Measurements from ENCODE around the gene P2RY10. TPM values are rescaled to one million over a fixed set of nuclear protein-coding genes. Genes with fewer than 3 reads are reported as not detected.

The P2RY10 gene
- total and polyA plus RNA-seq, 2 of the 8 experiments (the other 6 are each of a cell fraction or from before 2014, with no cell fraction given) = not detected

GRCh38 chrX:78960888-78961287, 15.7 kb downstream of the P2RY10 start:
- Histone ChIP-seq H2BK5ac (ENCODE audit: low read depth, low read length) (no peak overlapping the region), H4K5ac (ENCODE audit: insufficient read length, low read depth, low read length) (no peak overlapping the region), H2AK5ac (ENCODE audit: low read depth, low read length) (no peak overlapping the region), H2BK20ac (ENCODE audit: low read length) (no peak overlapping the region), H3K36me3 (ENCODE audit: control insufficient read depth in 2 of 4, insufficient read depth in 4 of 4, low read length in 3 of 4) (no peaks in the 10 kb centered on the region), H3K56ac (replicated peaks; ENCODE audit: insufficient read length, low read depth, low read length) (no peak overlapping the region), H3K79me2 (ENCODE audit: control insufficient read depth in 1 of 2, insufficient read depth in 2 of 2, low read length in 2 of 2) (no peaks in the 10 kb centered on the region), H2BK12ac (ENCODE audit: low read depth, low read length) (no peak overlapping the region), H3K4me3 (ENCODE audit: extremely low read depth in 1 of 4, insufficient read depth in 2 of 4, low read depth in 3 of 4, low read length in 4 of 4) (no peak overlapping the region), H3K27me3 (replicated peaks in 1 of 4; ENCODE audit: control insufficient read depth in 3 of 4, extremely low read depth in 1 of 4, insufficient read depth in 3 of 4, low read length in 3 of 4) (no peaks in the 10 kb centered on the region), H3K79me1 (ENCODE audit: low read depth, low read length) (no peaks in the 10 kb centered on the region), H2BK15ac (ENCODE audit: low read length) (no peak overlapping the region), H3K14ac (ENCODE audit: insufficient read length) (no peak overlapping the region), H3K23ac (ENCODE audit: insufficient read length) (no peak overlapping the region), H4K91ac (replicated peaks; ENCODE audit: insufficient read length, low read length) (no peak overlapping the region), H3K23me2 (ENCODE audit: low read depth, low read length) (no peaks in the 10 kb centered on the region), H3K9me3 (ENCODE audit: insufficient read depth in 2 of 2, low read depth in 1 of 2, low read length in 1 of 2) (no peaks in the 10 kb centered on the region), H2BK120ac (replicated peaks; ENCODE audit: low read depth, low read length) (no peak overlapping the region), H2AFZ (ENCODE audit: low read length) (no peak overlapping the region; the same call in 1 of the 2 replicates), H3K9ac (replicated peaks in 1 of 4; ENCODE audit: extremely low read depth in 1 of 4, low read depth in 3 of 4, low read length in 3 of 4) (no peak overlapping the region), H3K4me1 (replicated peaks in 1 of 4; ENCODE audit: control insufficient read depth in 3 of 4, insufficient read depth in 4 of 4, low read length in 3 of 4) (no peaks in the 10 kb centered on the region), H3K4me2 (ENCODE audit: insufficient read depth in 1 of 2, low read depth in 2 of 2, low read length in 2 of 2) (no peak overlapping the region), H3K18ac (ENCODE audit: extremely low read depth, low read length) (no peak overlapping the region), H3K4ac (replicated peaks; ENCODE audit: insufficient read length, low read depth, low read length) (no peak overlapping the region), H4K20me1 (replicated peaks in 1 of 2; ENCODE audit: control insufficient read depth in 1 of 2, insufficient read depth in 2 of 2, low read length in 2 of 2) (no peaks in the 10 kb centered on the region), H3K27ac (ENCODE audit: low read depth, low read length) (no peak overlapping the region), H4K8ac (ENCODE audit: extremely low read depth, insufficient read depth, low read length) (no peak overlapping the region)
- FAIRE-seq (no peak), DNase-seq (ENCODE audit: low read depth in 1 of 2, low spot score in 2 of 2) (no peak)
- TF ChIP-seq SRF (IDR thresholded peaks at IDR 0.05; ENCODE audit: low read depth, low read length) = no peak
- TF ChIP-seq SIRT6 (IDR thresholded peaks at IDR 0.05; ENCODE audit: low read length) = no peak
- no peak for TF ChIP-seq RNF2 (IDR thresholded peaks at IDR 0.05; ENCODE audit: borderline replicate concordance, low read depth, low read length, missing control alignments, poor library complexity, severe bottlenecking)
- no peak for TF ChIP-seq SUZ12 (IDR thresholded peaks at IDR 0.05; ENCODE audit: low read length)
- TF ChIP-seq ASH2L (IDR thresholded peaks at IDR 0.05; ENCODE audit: low read length) = no peak
- no peak for TF ChIP-seq TBP (IDR thresholded peaks at IDR 0.05; ENCODE audit: low read depth, low read length)
- no peak for TF ChIP-seq YY1 (IDR thresholded peaks at IDR 0.05; ENCODE audit: low read depth, low read length)
- no peak for TF ChIP-seq EZH2 (IDR thresholded peaks at IDR 0.05; ENCODE audit: low read depth, low read length, severe bottlenecking)
- ChIA-PET POLR2A (ENCODE audit: partially characterized antibody) (no interaction called here), CTCF (ENCODE audit: partially characterized antibody) (no interaction called here)
- WGBS, 2 experiments (ENCODE audit: extremely low coverage in 1 of 2, insufficient coverage in 1 of 2, insufficient read length in 1 of 2, insufficient replicate concordance in 2 of 2, low coverage in 1 of 2, low lambda C conversion rate in 2 of 2, missing lambda C conversion rate in 1 of 2) = 90% methylated on average over 8 of the region's 8 CpGs; no CpG with 5 or more reads in 1 of the 2 experiments

All from H1 (cell line).